Panc1 (cell line): ENCODE data around the gene C2CD3.

ENCODE experiments used
- POLR2AphosphoS5 ChIP-seq: IDR thresholded peaks from 2 replicates; pipeline ENCODE4 v1.6.1; 2012; ENCODE audit warnings: mild to moderate bottlenecking, low read depth, low read length, moderate library complexity
- SIN3A ChIP-seq: IDR thresholded peaks from 2 replicates; pipeline ENCODE4 v1.6.1; 2012; ENCODE audit warnings: low read depth, mild to moderate bottlenecking, low read length, moderate library complexity, borderline replicate concordance; ENCODE audit not compliant: insufficient read depth
- TCF7L2 ChIP-seq: IDR thresholded peaks from 2 replicates; pipeline ENCODE4 v1.6.1; 2011; ENCODE audit warnings: mild to moderate bottlenecking, low read depth, low read length, inconsistent platforms
- TF ChIP-seq, protein P1 (sequence below): fragments of 450-650 bp; IDR thresholded peaks from 2 replicates; pipeline ENCODE4 v1.5.1; 2017; ENCODE audit warnings: mild to moderate bottlenecking
- TF ChIP-seq, protein P2 (sequence below), 2 experiments: IDR thresholded peaks; 2 replicates each; pipeline ENCODE4 v1.6.1; 2011 to 2012; ENCODE audit warnings: low read depth in 2 of 2, control low read depth in 1 of 2, low read length in 1 of 2, mild to moderate bottlenecking in 1 of 2, moderate library complexity in 1 of 2; ENCODE audit not compliant: insufficient read depth in 1 of 2

DNA sequence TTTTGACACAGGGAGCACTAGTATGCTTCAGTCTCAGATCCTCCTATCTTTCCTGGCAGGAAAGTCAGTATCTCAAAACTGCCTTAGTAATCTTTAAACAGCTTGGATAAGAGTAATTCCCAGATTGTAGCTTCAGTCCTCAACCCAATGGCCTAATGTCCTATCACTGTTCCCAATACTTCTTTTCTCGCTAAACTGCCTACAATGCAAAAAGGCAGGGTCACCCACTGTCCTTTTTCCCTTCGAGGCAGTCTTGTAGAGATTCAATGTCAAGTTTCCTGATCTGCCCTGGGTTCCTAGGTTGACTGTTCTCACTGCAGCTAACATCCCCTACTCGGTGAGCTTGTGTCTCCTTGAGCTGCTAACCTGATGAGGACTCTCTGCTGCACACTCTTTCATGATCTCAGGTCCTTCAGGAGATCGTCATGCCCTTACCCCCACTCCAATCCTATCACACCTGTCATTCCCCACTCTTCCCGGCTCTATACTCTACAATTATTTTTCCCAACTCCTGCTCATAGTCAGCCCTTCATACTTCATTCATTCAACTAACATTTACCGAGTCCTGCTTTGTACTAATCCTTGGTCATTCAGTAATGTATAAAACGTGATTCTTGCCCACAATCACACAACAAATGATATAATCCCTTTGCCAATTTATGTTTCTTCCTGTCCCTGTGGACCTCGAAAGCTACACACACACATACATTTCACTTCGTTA lies 904 bp downstream of the C2CD3 start:
- TF ChIP-seq, protein P1, sequence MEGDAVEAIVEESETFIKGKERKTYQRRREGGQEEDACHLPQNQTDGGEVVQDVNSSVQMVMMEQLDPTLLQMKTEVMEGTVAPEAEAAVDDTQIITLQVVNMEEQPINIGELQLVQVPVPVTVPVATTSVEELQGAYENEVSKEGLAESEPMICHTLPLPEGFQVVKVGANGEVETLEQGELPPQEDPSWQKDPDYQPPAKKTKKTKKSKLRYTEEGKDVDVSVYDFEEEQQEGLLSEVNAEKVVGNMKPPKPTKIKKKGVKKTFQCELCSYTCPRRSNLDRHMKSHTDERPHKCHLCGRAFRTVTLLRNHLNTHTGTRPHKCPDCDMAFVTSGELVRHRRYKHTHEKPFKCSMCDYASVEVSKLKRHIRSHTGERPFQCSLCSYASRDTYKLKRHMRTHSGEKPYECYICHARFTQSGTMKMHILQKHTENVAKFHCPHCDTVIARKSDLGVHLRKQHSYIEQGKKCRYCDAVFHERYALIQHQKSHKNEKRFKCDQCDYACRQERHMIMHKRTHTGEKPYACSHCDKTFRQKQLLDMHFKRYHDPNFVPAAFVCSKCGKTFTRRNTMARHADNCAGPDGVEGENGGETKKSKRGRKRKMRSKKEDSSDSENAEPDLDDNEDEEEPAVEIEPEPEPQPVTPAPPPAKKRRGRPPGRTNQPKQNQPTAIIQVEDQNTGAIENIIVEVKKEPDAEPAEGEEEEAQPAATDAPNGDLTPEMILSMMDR = no peak
- TF ChIP-seq POLR2AphosphoS5 = no peak
- TF ChIP-seq, protein P2, sequence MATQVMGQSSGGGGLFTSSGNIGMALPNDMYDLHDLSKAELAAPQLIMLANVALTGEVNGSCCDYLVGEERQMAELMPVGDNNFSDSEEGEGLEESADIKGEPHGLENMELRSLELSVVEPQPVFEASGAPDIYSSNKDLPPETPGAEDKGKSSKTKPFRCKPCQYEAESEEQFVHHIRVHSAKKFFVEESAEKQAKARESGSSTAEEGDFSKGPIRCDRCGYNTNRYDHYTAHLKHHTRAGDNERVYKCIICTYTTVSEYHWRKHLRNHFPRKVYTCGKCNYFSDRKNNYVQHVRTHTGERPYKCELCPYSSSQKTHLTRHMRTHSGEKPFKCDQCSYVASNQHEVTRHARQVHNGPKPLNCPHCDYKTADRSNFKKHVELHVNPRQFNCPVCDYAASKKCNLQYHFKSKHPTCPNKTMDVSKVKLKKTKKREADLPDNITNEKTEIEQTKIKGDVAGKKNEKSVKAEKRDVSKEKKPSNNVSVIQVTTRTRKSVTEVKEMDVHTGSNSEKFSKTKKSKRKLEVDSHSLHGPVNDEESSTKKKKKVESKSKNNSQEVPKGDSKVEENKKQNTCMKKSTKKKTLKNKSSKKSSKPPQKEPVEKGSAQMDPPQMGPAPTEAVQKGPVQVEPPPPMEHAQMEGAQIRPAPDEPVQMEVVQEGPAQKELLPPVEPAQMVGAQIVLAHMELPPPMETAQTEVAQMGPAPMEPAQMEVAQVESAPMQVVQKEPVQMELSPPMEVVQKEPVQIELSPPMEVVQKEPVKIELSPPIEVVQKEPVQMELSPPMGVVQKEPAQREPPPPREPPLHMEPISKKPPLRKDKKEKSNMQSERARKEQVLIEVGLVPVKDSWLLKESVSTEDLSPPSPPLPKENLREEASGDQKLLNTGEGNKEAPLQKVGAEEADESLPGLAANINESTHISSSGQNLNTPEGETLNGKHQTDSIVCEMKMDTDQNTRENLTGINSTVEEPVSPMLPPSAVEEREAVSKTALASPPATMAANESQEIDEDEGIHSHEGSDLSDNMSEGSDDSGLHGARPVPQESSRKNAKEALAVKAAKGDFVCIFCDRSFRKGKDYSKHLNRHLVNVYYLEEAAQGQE (IDR thresholded peaks at IDR 0.05; ENCODE audit: insufficient read depth in 1 of 2, low read depth in 2 of 2, low read length in 1 of 2) = no peak
- no peak for TF ChIP-seq TCF7L2
- no peak for TF ChIP-seq SIN3A
